ENCODE results near the gene CEP131. TPM values are rescaled to one million over a fixed set of nuclear protein-coding genes. Genes with fewer than 3 reads are reported as not detected.

The CEP131 gene
- total and polyA plus RNA-seq, 2 of the 8 experiments (the other 6 are each of a cell fraction or from before 2014, with no cell fraction given): 5.9 to 23.2 TPM

- TF ChIP-seq EZH2 (IDR thresholded peaks at IDR 0.05; ENCODE audit: low read depth, low read length, severe bottlenecking): no peak
- no peak for TF ChIP-seq SAP30 (IDR thresholded peaks at IDR 0.05; ENCODE audit: insufficient read depth, insufficient replicate concordance, low read length)
- no peak for TF ChIP-seq ZNF274 (IDR thresholded peaks at IDR 0.05; ENCODE audit: borderline replicate concordance, extremely low read depth, low read length)
- TF ChIP-seq SP2 (IDR thresholded peaks at IDR 0.05; ENCODE audit: low read length): no peak
- no peak for TF ChIP-seq SIRT6 (IDR thresholded peaks at IDR 0.05; ENCODE audit: low read length)
- no peak for TF ChIP-seq CHD1 (IDR thresholded peaks at IDR 0.05; ENCODE audit: low read depth, low read length)
- TF ChIP-seq YY1 (IDR thresholded peaks at IDR 0.05; ENCODE audit: low read depth, low read length): peak; percentile 74; the same call in 1 of the 2 replicates
- TF ChIP-seq POU5F1 (IDR thresholded peaks at IDR 0.05; ENCODE audit: low read depth, low read length): no peak
- TF ChIP-seq SIN3A (conservative IDR thresholded peaks at IDR 0.05 in 1 of 2, IDR thresholded peaks at IDR 0.05 in 1 of 2; ENCODE audit: low read depth in 1 of 2, low read length in 2 of 2): 0 out of 4 replicates have a peak, but pooled peaks of 1 of the 2 experiments have one; percentile 22
- peak; percentile 89 to 98 for TF ChIP-seq RAD21 (IDR thresholded peaks at IDR 0.05 in 1 of 2, conservative IDR thresholded peaks at IDR 0.05 in 1 of 2; ENCODE audit: low read depth in 2 of 2, low read length in 2 of 2)
- no peak for TF ChIP-seq GTF2F1 (IDR thresholded peaks at IDR 0.05; ENCODE audit: borderline replicate concordance, low read depth, low read length)
- no peak; the same call in 1 of the 2 replicates for TF ChIP-seq POLR2AphosphoS5 (IDR thresholded peaks at IDR 0.05; ENCODE audit: low read depth, low read length)
- TF ChIP-seq TBP (IDR thresholded peaks at IDR 0.05; ENCODE audit: low read depth, low read length): no peak
- TF ChIP-seq RNF2 (IDR thresholded peaks at IDR 0.05; ENCODE audit: borderline replicate concordance, low read depth, low read length, missing control alignments, poor library complexity, severe bottlenecking): no peak
- no peak for TF ChIP-seq E2F6 (IDR thresholded peaks at IDR 0.05)
- TF ChIP-seq JUN (IDR thresholded peaks at IDR 0.05; ENCODE audit: low read depth, low read length): no peak
- peak; percentile 62; the same call in 1 of the 2 replicates for TF ChIP-seq CREB1 (IDR thresholded peaks at IDR 0.05)
- TF ChIP-seq SP1 (IDR thresholded peaks at IDR 0.05; ENCODE audit: low read depth, low read length): no peak
- TF ChIP-seq JUND (IDR thresholded peaks at IDR 0.05; ENCODE audit: low read length): no peak
- TF ChIP-seq MAX (IDR thresholded peaks at IDR 0.05): no peak
- TF ChIP-seq CEBPB (IDR thresholded peaks at IDR 0.05; ENCODE audit: low read depth, low read length): no peak
Measured at GRCh38 chr17:81253358-81254131, 30.8 kb upstream of the CEP131 start (continued).

All from H1 (cell line).